Pancreas (tissue), 10 donors: Measurements from ENCODE around the gene CHRNA4. TPM values are rescaled to one million over a fixed set of nuclear protein-coding genes. Genes with fewer than 3 reads are reported as not detected.

Experiments used
- ATAC-seq, 4 donors: fragments of 200-7000 bp; cut with Tn5 transposase; one replicate each; pipeline versions ENCODE4 v1.8.0 to v1.9.1; 2020; ENCODE audit warnings: mild to moderate bottlenecking in 4 of 4, moderate library complexity in 4 of 4
- DNase-seq, 6 donors: peaks; one replicate each; pipeline ENCODE4 v3.0.0-alpha.2; 2020
- FAIRE-seq: peaks from 2 replicates; lab custom pipeline; 2012; peaks lifted over from hg19 to GRCh38; lab: Jason Lieb, UNC
- H3K27ac ChIP-seq, 4 donors: fragments of 200-600 bp; sonication (generic); 1 replicate in 3 of 4; 2 replicates in 1 of 4; pipeline versions ENCODE4 v1.5.0 to v1.8.0; 2020
- H3K27me3 ChIP-seq, 4 donors: fragments of 200-600 bp; one replicate each; pipeline ENCODE4 v1.8.0; 2021
- H3K36me3 ChIP-seq, 3 donors: fragments of 200-600 bp; sonication (generic) in 1 of 3; one replicate each; pipeline versions ENCODE4 v1.5.0 to v1.8.0; 2020 to 2021
- H3K4me1 ChIP-seq, 3 donors: fragments of 200-600 bp; one replicate each; pipeline ENCODE4 v1.8.0; 2021
- H3K4me3 ChIP-seq, 4 donors: fragments of 200-600 bp; sonication (generic) in 2 of 4; one replicate each; pipeline versions ENCODE4 v1.5.0 to v1.8.0; 2020 to 2021
- H3K9me3 ChIP-seq, 4 donors: fragments of 200-600 bp; one replicate each; pipeline ENCODE4 v1.8.0; 2021
- WGBS, 2 donors: extraction: QIAGEN DNeasy Blood & Tissue Kit; methylation state at CpG; one replicate each; pipeline ENCODE4 v1.1.7; 2013; 5-methylcytosine and 5-hydroxymethylcytosine counted together
- intact Hi-C, 3 donors: fragments of 100-400 bp; cut with DNase I; formaldehyde crosslinking; loops; one replicate each; pipeline versions ENCODE4 v1.11.1 to v1.14.2; 2022
- polyA plus RNA-seq, 2 donors: library from polyadenylated mRNA; stranded (reverse); fragments of 200-250 nt; gene quantifications; one replicate each; pipeline ENCODE4 v1.2.3, GENCODE V29; 2013
- total RNA-seq, 6 donors: library from RNA; stranded (reverse); fragmentation: NEBNext Ultra II Directional in 4 of 6; extraction: Animal tissue kit (Norgen Biotek cat#: 25700) in 4 of 6; gene quantifications; one replicate each; pipeline versions ENCODE4 v1.2.1 to v1.2.4, GENCODE V29; 2021 to 2023
- TF ChIP-seq, protein P1 (sequence below), 4 donors: fragments of 200-600 bp; sonication (generic) in 3 of 4; IDR thresholded peaks; one replicate each; pipeline versions ENCODE4 v1.5.0 to v1.8.0; 2021; ENCODE audit warnings: antibody characterized with exemption in 4 of 4
- donor health status: healthy with polysubstance abuse.
- donor health status: DM: no; HTN: no; CAD: no; lungs with moderate emphysema.
- donor health status: DM: no; HTN: no; CAD: no.
- donor health status: control.
- donor health status: control.
- donor health status: Bipolar disorder and iron deficiency.
- donor health status: DM: yes; HTN: yes; CAD: no.
- donor health status: DM: no; HTN: no; CAD: no.
- donor health status: DM: no; HTN: no; CAD: no.
- donor health status: DM: yes; HTN: yes; CAD: no.

The CHRNA4 gene
- total and polyA plus RNA-seq, 8 donors: 0.02 to 0.47 TPM; not detected in 6

DNA sequence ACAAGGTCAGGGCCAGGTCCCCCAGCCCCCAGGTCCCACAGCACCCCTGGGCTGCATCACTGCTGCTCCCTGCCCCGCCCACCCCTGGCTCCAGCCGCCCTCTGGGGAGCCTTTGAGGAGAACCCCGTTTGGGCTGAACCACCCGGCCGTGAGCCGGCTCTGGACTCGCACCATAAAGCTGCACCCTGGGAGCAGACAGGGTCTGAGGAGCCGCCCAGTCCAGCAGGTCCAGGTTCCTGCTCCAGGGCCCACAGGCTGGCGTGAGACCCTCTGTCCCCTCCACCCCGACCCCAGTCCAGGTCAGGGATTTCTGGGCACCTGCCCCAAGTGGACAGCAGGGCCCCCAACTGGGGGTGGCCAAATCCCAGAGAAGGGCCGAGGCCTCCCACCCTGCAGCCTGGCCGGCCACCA lies 8.3 kb downstream of the CHRNA4 start:
- intact Hi-C loops: no loop called here
- ATAC-seq: no peak
- TF ChIP-seq, protein P1, sequence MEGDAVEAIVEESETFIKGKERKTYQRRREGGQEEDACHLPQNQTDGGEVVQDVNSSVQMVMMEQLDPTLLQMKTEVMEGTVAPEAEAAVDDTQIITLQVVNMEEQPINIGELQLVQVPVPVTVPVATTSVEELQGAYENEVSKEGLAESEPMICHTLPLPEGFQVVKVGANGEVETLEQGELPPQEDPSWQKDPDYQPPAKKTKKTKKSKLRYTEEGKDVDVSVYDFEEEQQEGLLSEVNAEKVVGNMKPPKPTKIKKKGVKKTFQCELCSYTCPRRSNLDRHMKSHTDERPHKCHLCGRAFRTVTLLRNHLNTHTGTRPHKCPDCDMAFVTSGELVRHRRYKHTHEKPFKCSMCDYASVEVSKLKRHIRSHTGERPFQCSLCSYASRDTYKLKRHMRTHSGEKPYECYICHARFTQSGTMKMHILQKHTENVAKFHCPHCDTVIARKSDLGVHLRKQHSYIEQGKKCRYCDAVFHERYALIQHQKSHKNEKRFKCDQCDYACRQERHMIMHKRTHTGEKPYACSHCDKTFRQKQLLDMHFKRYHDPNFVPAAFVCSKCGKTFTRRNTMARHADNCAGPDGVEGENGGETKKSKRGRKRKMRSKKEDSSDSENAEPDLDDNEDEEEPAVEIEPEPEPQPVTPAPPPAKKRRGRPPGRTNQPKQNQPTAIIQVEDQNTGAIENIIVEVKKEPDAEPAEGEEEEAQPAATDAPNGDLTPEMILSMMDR (IDR thresholded peaks at IDR 0.05): no peak
- Histone ChIP-seq H3K36me3 (no peaks in the 10 kb centered on the region), H3K4me3 (no peak overlapping the region), H3K9me3 (no peaks in the 10 kb centered on the region), H3K4me1 (no peaks in the 10 kb centered on the region), H3K27ac (no peak overlapping the region), H3K27me3 (no peaks in the 10 kb centered on the region)
- FAIRE-seq: no peak
- 32 to 34% methylated on average over 12 of the region's 12 CpGs for WGBS, 2 donors
- peak in 2 of 6 donors; percentile 15 to 62 for DNase-seq

DNA sequence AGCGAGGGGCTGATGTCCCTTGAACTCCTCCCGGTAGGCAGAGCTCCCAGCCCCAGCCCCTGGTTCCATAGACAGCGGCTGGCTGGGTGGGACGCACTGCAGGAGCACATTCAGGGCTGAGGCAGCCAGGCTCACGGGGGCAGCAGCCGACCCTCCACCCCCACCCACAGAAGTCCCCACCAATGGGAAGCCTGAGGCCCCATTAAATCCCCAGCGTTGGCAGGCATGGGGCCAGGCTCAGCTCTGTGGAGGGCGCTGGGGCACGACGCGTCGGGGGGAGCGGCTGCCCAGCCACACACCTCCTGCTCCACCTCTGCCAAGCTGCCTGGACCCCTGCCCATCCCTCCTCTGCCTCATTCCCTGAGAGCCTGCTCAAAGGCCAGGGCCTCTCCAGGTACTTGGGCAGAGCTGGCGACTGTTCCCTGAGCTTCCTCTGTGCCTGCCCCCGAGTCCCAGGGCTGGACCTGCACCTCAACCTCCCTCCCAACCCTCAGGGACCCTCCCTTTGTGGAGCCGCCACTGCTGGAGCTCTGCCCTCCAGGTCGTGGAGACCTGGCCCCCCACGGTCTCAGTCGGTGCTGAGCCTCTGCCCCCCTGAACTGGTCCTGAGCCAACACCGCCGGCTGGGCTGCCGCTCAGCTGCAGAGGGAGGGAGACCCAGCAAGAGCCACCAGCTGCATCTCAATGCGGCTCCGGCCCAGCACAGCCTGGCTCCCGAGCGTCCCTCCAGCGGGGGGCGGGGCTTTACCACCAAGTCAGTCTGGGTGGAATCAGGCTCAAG lies 9.1 kb downstream of the CHRNA4 start:
- no peak overlapping the region for H3K4me3 ChIP-seq
- H3K27ac ChIP-seq: no peak overlapping the region
- H3K27me3 ChIP-seq: no peaks in the 10 kb centered on the region
- H3K9me3 ChIP-seq: no peaks in the 10 kb centered on the region
- 38% methylated on average over 23 to 28 of the region's 28 CpGs for WGBS, 2 donors
- TF ChIP-seq, protein P1 (IDR thresholded peaks at IDR 0.05): no peak
- H3K36me3 ChIP-seq: no peaks in the 10 kb centered on the region
- H3K4me1 ChIP-seq: no peaks in the 10 kb centered on the region
- no peak for FAIRE-seq
- peak in 2 of 4 donors; percentile 14 to 20 for ATAC-seq
- peak in 2 of 6 donors; percentile 29 to 54 for DNase-seq
- intact Hi-C loops: no loop called here

DNA sequence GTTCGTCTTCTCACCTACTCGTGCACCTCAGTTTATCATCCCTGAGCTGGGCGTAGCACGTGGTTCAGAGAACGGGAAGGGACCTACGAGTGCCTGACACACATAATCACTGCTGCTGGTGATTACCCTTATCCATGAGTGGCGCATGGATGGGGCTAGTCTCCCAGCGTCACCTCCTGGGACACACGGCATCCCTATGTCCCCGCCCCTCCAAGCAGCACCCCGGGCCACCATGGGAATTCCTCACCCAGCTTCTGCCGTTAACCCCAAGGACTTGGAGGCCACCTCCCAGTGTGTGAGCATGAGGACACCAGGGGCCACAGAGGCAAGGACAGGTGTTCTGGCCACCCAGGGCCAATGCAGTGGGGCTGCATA lies 9.8 kb downstream of the CHRNA4 start:
- H3K4me1 ChIP-seq: no peaks in the 10 kb centered on the region
- intact Hi-C loops: no loop called here
- peak in 1 of 6 donors; percentile 9 for DNase-seq
- no peak overlapping the region for H3K27ac ChIP-seq
- H3K9me3 ChIP-seq: no peaks in the 10 kb centered on the region
- 81 to 88% methylated on average over 12 of the region's 12 CpGs for WGBS, 2 donors
- TF ChIP-seq, protein P1 (IDR thresholded peaks at IDR 0.05): no peak
- ATAC-seq: no peak
- no peak overlapping the region for H3K4me3 ChIP-seq
- FAIRE-seq: no peak
- H3K27me3 ChIP-seq: no peaks in the 10 kb centered on the region
- H3K36me3 ChIP-seq: no peaks in the 10 kb centered on the region

DNA sequence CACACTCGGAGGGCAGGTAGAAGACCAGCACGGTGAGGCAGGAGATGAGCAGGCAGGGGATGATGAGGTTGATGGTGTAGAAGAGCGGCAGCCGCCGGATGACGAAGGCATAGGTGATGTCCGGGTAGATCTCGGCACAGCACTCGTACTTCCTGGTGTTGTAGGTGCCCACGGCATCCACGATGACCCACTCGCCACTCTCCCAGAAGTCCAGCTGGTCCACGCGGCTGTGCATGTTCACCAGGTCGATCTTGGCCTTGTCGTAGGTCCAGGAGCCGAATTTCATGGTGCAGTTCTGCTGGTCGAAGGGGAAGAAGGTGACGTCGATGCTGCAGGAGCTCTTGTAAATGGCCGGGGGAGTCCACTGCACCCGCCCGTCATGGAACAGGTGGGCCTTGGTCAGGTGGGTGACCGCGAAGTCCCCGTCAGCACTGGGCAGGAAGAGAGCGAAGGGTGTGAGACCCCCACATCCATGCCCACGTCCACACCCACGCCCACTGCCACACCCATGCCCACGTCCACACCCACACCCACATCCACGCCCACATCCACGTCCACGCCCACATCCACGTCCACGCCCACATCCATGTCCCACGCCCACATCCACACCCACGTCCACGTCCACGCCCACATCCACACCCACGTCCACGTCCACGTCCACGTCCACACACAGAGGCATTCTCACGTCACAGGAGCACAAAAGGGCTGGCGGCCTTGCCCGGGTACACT lies 10.4 kb downstream of the CHRNA4 start:
- no peak for FAIRE-seq
- peak in 2 of 6 donors; percentile 11 to 35 for DNase-seq
- TF ChIP-seq, protein P1 (IDR thresholded peaks at IDR 0.05): no peak
- Histone ChIP-seq H3K4me3 (no peak overlapping the region), H3K27me3 (no peaks in the 10 kb centered on the region), H3K27ac (no peak overlapping the region), H3K9me3 (no peaks in the 10 kb centered on the region), H3K4me1 (no peaks in the 10 kb centered on the region), H3K36me3 (no peaks in the 10 kb centered on the region)
- no peak for ATAC-seq
- intact Hi-C loops: no loop called here
- WGBS, 2 donors: 81 to 85% methylated on average over 44 to 46 of the region's 46 CpGs
